Amygdala (tissue), 56 donors: ENCODE results near the gene SYCN.

Experiments
- DNase-seq, 56 donors: peaks; one replicate each; lab custom pipeline; 2025; lab: John Stamatoyannopoulos, UW

Gene SYCN

GRCh38 chr19:39157275-39157996 is 46.6 kb downstream of the SYCN start:
- DNase-seq, result no peak

- no peak for DNase-seq
Observed at GRCh38 chr19:39156326-39157230, 47.5 kb downstream of the SYCN start.

GRCh38 chr19:39155741-39156140 is 48.3 kb downstream of the SYCN start:
- no peak for DNase-seq

- DNase-seq, result no peak
Observed at GRCh38 chr19:39155114-39155700, 48.9 kb downstream of the SYCN start.

GRCh38 chr19:39154629-39155100 is 49.4 kb downstream of the SYCN start:
- DNase-seq, result no peak

- no peak for DNase-seq
Observed at GRCh38 chr19:39154100-39154628, 49.9 kb downstream of the SYCN start.
